ENCODE results near the gene CTBP2.

Gene CTBP2

DNA sequence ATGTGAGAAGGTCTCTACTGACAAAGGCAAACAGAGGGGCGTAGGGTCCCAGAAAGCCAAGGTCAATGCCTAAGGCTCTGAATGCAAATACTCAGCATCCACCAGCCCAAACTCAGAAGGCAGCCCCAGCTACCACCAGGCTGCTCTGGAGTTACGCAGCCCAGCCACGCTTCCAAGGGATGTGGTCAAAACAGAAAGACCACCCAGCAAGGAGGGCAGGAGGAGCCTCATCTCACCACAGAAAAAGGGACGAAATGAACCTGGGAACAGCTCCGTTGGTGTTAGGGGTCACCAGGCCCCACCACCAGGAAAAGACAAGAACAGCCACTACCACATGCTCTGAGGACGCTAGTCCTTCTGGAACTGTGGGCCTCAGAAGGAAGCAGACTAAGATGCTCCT, 65.1 kb downstream of the CTBP2 start:
- H3K79me2 ChIP-seq (ENCODE audit: control insufficient read depth, low read length), result 0 out of 2 replicates have a peak, but pooled peaks cover 4% of the 10 kb centered on the region
- no peaks in the 10 kb centered on the region for H3K27me3 ChIP-seq (ENCODE audit: control insufficient read depth, low read length)
- no peak overlapping the region for H3K4me2 ChIP-seq (ENCODE audit: low read length)
- no peaks in the 10 kb centered on the region for H3K4me1 ChIP-seq (ENCODE audit: control insufficient read depth, low read length)
- no peaks in the 10 kb centered on the region for H3K36me3 ChIP-seq (ENCODE audit: control insufficient read depth, low read length)
- H3K9me3 ChIP-seq (ENCODE audit: control insufficient read depth, insufficient read depth, low read length), result no peaks in the 10 kb centered on the region
- no peaks in the 10 kb centered on the region for H3F3A ChIP-seq (ENCODE audit: control insufficient read depth, insufficient read depth)
- TF ChIP-seq, protein P1, sequence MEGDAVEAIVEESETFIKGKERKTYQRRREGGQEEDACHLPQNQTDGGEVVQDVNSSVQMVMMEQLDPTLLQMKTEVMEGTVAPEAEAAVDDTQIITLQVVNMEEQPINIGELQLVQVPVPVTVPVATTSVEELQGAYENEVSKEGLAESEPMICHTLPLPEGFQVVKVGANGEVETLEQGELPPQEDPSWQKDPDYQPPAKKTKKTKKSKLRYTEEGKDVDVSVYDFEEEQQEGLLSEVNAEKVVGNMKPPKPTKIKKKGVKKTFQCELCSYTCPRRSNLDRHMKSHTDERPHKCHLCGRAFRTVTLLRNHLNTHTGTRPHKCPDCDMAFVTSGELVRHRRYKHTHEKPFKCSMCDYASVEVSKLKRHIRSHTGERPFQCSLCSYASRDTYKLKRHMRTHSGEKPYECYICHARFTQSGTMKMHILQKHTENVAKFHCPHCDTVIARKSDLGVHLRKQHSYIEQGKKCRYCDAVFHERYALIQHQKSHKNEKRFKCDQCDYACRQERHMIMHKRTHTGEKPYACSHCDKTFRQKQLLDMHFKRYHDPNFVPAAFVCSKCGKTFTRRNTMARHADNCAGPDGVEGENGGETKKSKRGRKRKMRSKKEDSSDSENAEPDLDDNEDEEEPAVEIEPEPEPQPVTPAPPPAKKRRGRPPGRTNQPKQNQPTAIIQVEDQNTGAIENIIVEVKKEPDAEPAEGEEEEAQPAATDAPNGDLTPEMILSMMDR (IDR thresholded peaks at IDR 0.05; ENCODE audit: low read depth, low read length, poor library complexity, severe bottlenecking), result no peak
- no peak for TF ChIP-seq EZH2phosphoT487 (IDR thresholded peaks at IDR 0.05; ENCODE audit: borderline replicate concordance, low read length)
- no peak overlapping the region for H3K4me3 ChIP-seq (ENCODE audit: low read length)
- H3K9me2 ChIP-seq (replicated peaks; ENCODE audit: control insufficient read depth, low read length), result no peaks in the 10 kb centered on the region
- no peak overlapping the region for H3K27ac ChIP-seq (ENCODE audit: low read depth, low read length)
- H4K20me1 ChIP-seq (ENCODE audit: control insufficient read depth, insufficient read depth, low read depth, low read length), result peaks cover 7% of the 10 kb centered on the region; the same call in 1 of the 2 replicates

DNA sequence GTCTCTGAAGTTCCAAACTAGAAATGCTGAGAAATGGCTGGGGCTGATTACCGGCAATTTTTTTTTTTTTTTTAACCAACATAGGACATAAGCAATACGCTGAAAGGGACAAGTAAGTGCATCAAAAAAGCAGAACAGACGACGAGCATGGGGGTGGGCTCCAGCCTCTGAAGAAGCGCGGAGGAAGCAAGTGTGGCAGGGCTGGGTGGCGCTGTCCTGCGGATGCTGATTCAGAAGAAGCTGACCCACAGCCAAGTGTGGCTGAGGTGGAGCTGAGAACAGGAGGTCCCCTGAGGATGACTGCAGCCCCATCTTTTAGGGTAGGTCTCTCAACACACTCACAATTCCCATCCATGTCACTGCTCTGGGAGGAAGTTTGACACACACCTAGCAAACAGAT, 65.6 kb downstream of the CTBP2 start:
- no peak overlapping the region for H3K4me3 ChIP-seq (ENCODE audit: low read length)
- no peaks in the 10 kb centered on the region for H3K4me1 ChIP-seq (ENCODE audit: control insufficient read depth, low read length)
- H4K20me1 ChIP-seq (ENCODE audit: control insufficient read depth, insufficient read depth, low read depth, low read length), result peaks cover 7% of the 10 kb centered on the region; the same call in 1 of the 2 replicates
- H3K9me2 ChIP-seq (replicated peaks; ENCODE audit: control insufficient read depth, low read length), result no peaks in the 10 kb centered on the region
- H3K36me3 ChIP-seq (ENCODE audit: control insufficient read depth, low read length), result no peaks in the 10 kb centered on the region
- H3K79me2 ChIP-seq (ENCODE audit: control insufficient read depth, low read length), result 0 out of 2 replicates have a peak, but pooled peaks cover 4% of the 10 kb centered on the region
- no peaks in the 10 kb centered on the region for H3K9me3 ChIP-seq (ENCODE audit: control insufficient read depth, insufficient read depth, low read length)
- TF ChIP-seq, protein P1 (IDR thresholded peaks at IDR 0.05; ENCODE audit: low read depth, low read length, poor library complexity, severe bottlenecking), result no peak
- no peak for TF ChIP-seq EZH2phosphoT487 (IDR thresholded peaks at IDR 0.05; ENCODE audit: borderline replicate concordance, low read length)
- no peak overlapping the region for H3K4me2 ChIP-seq (ENCODE audit: low read length)
- H3F3A ChIP-seq (ENCODE audit: control insufficient read depth, insufficient read depth), result no peaks in the 10 kb centered on the region
- H3K27ac ChIP-seq (ENCODE audit: low read depth, low read length), result no peak overlapping the region
- H3K27me3 ChIP-seq (ENCODE audit: control insufficient read depth, low read length), result no peaks in the 10 kb centered on the region

DNA sequence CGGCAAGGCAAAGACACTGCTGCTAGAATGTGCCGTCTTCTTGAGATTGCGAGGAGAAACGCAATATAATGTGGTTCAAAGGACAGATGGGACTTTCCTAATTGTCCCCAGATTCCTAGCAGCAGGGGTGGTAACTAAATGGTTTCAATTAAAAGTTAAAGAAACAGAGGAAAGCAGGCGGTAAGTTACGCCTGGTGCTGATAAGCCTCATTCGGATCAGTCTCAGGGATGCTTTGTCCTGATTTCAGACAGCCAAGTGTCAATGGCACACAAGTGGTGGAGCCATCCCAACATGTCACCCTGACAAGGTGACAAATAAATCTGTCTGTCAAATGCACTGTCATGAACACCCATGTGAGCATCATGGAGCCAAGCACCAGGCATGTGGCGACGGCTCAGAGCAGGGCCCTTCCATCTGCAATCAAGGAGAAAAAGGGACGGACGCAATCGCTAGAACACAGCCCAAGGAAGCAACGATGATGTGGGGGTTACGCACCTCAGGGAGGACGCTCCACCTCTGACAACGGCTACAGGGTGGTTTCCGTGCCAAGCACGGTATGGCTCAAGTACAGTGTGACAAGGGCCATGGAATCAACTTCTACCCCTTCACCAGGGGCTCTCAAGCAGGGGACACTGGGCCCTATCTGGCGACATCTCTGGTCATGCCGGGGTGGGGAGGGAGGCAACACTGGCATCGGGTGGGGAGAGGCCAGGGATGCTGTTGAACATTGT, 66.2 kb downstream of the CTBP2 start:
- Histone ChIP-seq H4K20me1 (ENCODE audit: control insufficient read depth, insufficient read depth, low read depth, low read length) (peaks cover 7% of the 10 kb centered on the region; the same call in 1 of the 2 replicates), H3K4me1 (ENCODE audit: control insufficient read depth, low read length) (no peaks in the 10 kb centered on the region), H3K27ac (ENCODE audit: low read depth, low read length) (no peak overlapping the region), H3K36me3 (ENCODE audit: control insufficient read depth, low read length) (no peaks in the 10 kb centered on the region), H3K27me3 (ENCODE audit: control insufficient read depth, low read length) (no peaks in the 10 kb centered on the region), H3F3A (ENCODE audit: control insufficient read depth, insufficient read depth) (no peaks in the 10 kb centered on the region), H3K79me2 (ENCODE audit: control insufficient read depth, low read length) (0 out of 2 replicates have a peak, but pooled peaks cover 4% of the 10 kb centered on the region), H3K9me3 (ENCODE audit: control insufficient read depth, insufficient read depth, low read length) (no peaks in the 10 kb centered on the region), H3K4me2 (ENCODE audit: low read length) (no peak overlapping the region), H3K4me3 (ENCODE audit: low read length) (no peak overlapping the region), H3K9me2 (replicated peaks; ENCODE audit: control insufficient read depth, low read length) (no peaks in the 10 kb centered on the region)
- no peak for TF ChIP-seq EZH2phosphoT487 (IDR thresholded peaks at IDR 0.05; ENCODE audit: borderline replicate concordance, low read length)
- TF ChIP-seq, protein P1 (IDR thresholded peaks at IDR 0.05; ENCODE audit: low read depth, low read length, poor library complexity, severe bottlenecking), result no peak
